HepG2 (cell line): Measurements from ENCODE around the gene SMIM1. TPM values are rescaled to one million over a fixed set of nuclear protein-coding genes. Genes with fewer than 3 reads are reported as not detected.

Experiments used
- ARNTL ChIP-seq: sonication (generic); formaldehyde crosslinking; IDR thresholded peaks from 2 replicates; pipeline ENCODE4 v1.4.0; 2020; ENCODE audit warnings: mild to moderate bottlenecking, missing genetic modification reagents
- ETV5 ChIP-seq: IDR thresholded peaks from 2 replicates; pipeline ENCODE4 v1.6.1; 2018; ENCODE audit warnings: missing biosample characterization, missing genetic modification reagents, inconsistent platforms, borderline replicate concordance
- FOXJ3 ChIP-seq: sonication (generic); formaldehyde crosslinking; IDR thresholded peaks from 2 replicates; pipeline ENCODE4 v1.4.0; 2020; ENCODE audit warnings: missing genetic modification reagents, mild to moderate bottlenecking, borderline replicate concordance
- HNRNPH1 ChIP-seq: fragments of 200-400 bp; formaldehyde crosslinking; optimal IDR thresholded peaks from 2 replicates; pipeline ENCODE3; 2017; ENCODE audit warnings: mild to moderate bottlenecking, low read depth, low read length
- KLF13 ChIP-seq: sonication (generic); formaldehyde crosslinking; IDR thresholded peaks from 2 replicates; pipeline ENCODE4 v1.4.0; 2020; ENCODE audit warnings: mild to moderate bottlenecking, missing genetic modification reagents
- NCOA1 ChIP-seq: sonication (generic); formaldehyde crosslinking; IDR thresholded peaks from 2 replicates; pipeline ENCODE4 v1.9.0; 2021; ENCODE audit warnings: missing genetic modification reagents
- NFKB2 ChIP-seq: sonication (generic); formaldehyde crosslinking; IDR thresholded peaks from 2 replicates; pipeline ENCODE4 v1.4.0; 2020; ENCODE audit warnings: missing genetic modification reagents, borderline replicate concordance
- TRIM24 ChIP-seq: sonication (generic); formaldehyde crosslinking; IDR thresholded peaks from 2 replicates; pipeline ENCODE4 v1.8.0; 2022; ENCODE audit warnings: mild to moderate bottlenecking, missing genetic modification reagents
- ZBTB21 ChIP-seq: sonication (generic); formaldehyde crosslinking; IDR thresholded peaks from 2 replicates; pipeline ENCODE4 v1.4.0; 2020; ENCODE audit warnings: missing genetic modification reagents
- ZBTB42 ChIP-seq: sonication (generic); formaldehyde crosslinking; IDR thresholded peaks from 2 replicates; pipeline ENCODE4 v1.5.0; 2020; ENCODE audit warnings: mild to moderate bottlenecking, missing genetic modification reagents
- ZEB1 ChIP-seq: IDR thresholded peaks from 2 replicates; pipeline ENCODE4 v1.6.1; 2012; ENCODE audit warnings: mild to moderate bottlenecking, low read depth, inconsistent platforms; ENCODE audit not compliant: insufficient replicate concordance
- ZNF496 ChIP-seq: sonication (generic); formaldehyde crosslinking; IDR thresholded peaks from 2 replicates; pipeline ENCODE4 v1.8.1; 2023; ENCODE audit warnings: mild to moderate bottlenecking, moderate library complexity, missing genetic modification reagents; ENCODE audit not compliant: insufficient replicate concordance
- polyA plus RNA-seq, 8 experiments: library from polyadenylated mRNA; depleted of rRNA in 3 of 8; stranded (reverse) in 7 of 8; unstranded in 1 of 8; fragments of >200 nt; fragmentation: Illumina TruSeq in 4 of 8; extraction: Trizol in 4 of 8; gene quantifications; 2 replicates each; pipeline versions ENCODE4 v1.2.1 to v1.2.3, GENCODE V29; 2011 to 2016; ENCODE audit warnings: low read depth in 4 of 8, missing spikeins in 1 of 8, mixed read lengths in 1 of 8; ENCODE audit not compliant: insufficient read depth in 1 of 8
- total RNA-seq, 5 experiments: library from RNA; depleted of rRNA; stranded (reverse); fragments of >200 nt; fragmentation: Illumina TruSeq; extraction: Trizol; gene quantifications; 2 replicates each; pipeline ENCODE4 v1.2.3, GENCODE V29; 2016; ENCODE audit warnings: low read depth in 1 of 5
- TF ChIP-seq, protein P1 (sequence below), 2 experiments: sonication (generic) in 1 of 2; formaldehyde crosslinking in 1 of 2; IDR thresholded peaks; 2 replicates each; pipeline versions ENCODE4 v1.4.0 to v1.6.1; 2018 to 2020; ENCODE audit warnings: missing genetic modification reagents in 2 of 2, borderline replicate concordance in 1 of 2, low read depth in 1 of 2, mild to moderate bottlenecking in 1 of 2, missing biosample characterization in 1 of 2
- TF ChIP-seq, protein P2 (sequence below): sonication (generic); formaldehyde crosslinking; IDR thresholded peaks from 2 replicates; pipeline ENCODE4 v1.4.0; 2020; ENCODE audit warnings: missing genetic modification reagents, borderline replicate concordance
- TF ChIP-seq, protein P3 (sequence below): sonication (generic); formaldehyde crosslinking; IDR thresholded peaks from 2 replicates; pipeline ENCODE4 v1.8.1; 2023; ENCODE audit warnings: mild to moderate bottlenecking, missing genetic modification reagents, borderline replicate concordance
- TF ChIP-seq, protein P4 (sequence below): sonication (generic); formaldehyde crosslinking; IDR thresholded peaks from 2 replicates; pipeline ENCODE4 v1.4.0; 2020; ENCODE audit warnings: missing genetic modification reagents
- TF ChIP-seq, protein P5 (sequence below): sonication (generic); formaldehyde crosslinking; IDR thresholded peaks from 2 replicates; pipeline ENCODE4 v1.9.0; 2021; ENCODE audit warnings: missing genetic modification reagents, mild to moderate bottlenecking, borderline replicate concordance
- TF ChIP-seq, protein P6 (sequence below): sonication (generic); formaldehyde crosslinking; IDR thresholded peaks from 2 replicates; pipeline ENCODE4 v1.4.0; 2020; ENCODE audit warnings: mild to moderate bottlenecking, missing genetic modification reagents

Gene SMIM1
- total and polyA plus RNA-seq, 2 of the 13 experiments (the other 11 are each of a cell fraction or from before 2014, with no cell fraction given), result 12.4 to 56.3 TPM

DNA sequence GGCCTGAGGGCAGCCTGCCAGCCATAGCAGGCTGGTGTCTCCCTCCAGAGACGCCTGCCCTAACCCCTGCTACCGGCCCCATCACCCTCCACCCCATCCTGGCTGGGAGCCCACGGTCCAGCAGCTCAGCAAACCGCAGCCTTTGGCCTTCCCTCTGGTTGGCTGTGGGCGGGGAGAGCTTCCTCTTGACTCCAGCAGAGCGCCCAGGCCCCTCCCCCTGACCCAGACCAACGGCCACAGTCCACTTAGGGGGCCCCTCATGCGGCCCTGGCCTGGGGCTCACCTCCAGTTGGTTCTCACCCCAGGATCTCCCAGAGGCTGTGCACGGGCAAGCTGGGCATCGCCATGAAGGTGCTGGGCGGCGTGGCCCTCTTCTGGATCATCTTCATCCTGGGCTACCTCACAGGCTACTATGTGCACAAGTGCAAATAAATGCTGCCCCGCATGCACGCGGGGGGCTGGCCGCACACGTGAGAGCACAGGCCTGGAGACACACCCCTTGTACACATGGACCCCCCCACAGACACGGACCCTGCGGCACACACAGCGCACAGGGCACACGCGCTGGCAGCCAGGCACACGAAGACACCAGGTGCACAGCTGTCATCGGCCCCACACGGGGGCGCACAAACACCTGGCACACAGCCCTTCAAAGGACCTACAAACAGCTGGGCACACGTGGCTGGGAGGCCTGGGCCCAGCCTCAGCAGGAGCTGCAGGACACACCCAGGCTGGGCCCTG lies 3.1 kb downstream of the SMIM1 start (continued):
- TF ChIP-seq NFKB2 (CRISPR knock-in tag) (peak; percentile 73; the same call in 1 of the 2 replicates), ZEB1 (no peak), ZNF496 (CRISPR knock-in tag) (no peak), ZBTB21 (CRISPR knock-in tag) (no peak), ETV5 (CRISPR knock-in tag) (no peak; the same call in 1 of the 2 replicates), NCOA1 (CRISPR knock-in tag) (peak; percentile 28; the same call in 1 of the 2 replicates), ARNTL (CRISPR knock-in tag) (peak; percentile 97), ZBTB42 (CRISPR knock-in tag) (peak; percentile 93), TRIM24 (CRISPR knock-in tag) (0 out of 2 replicates have a peak, but pooled peaks have one; percentile 7), HNRNPH1 (no peak), FOXJ3 (CRISPR knock-in tag) (peak; percentile 70; the same call in 1 of the 2 replicates), KLF13 (CRISPR knock-in tag) (peak; percentile 86; the same call in 1 of the 2 replicates)
- TF ChIP-seq, protein P1, sequence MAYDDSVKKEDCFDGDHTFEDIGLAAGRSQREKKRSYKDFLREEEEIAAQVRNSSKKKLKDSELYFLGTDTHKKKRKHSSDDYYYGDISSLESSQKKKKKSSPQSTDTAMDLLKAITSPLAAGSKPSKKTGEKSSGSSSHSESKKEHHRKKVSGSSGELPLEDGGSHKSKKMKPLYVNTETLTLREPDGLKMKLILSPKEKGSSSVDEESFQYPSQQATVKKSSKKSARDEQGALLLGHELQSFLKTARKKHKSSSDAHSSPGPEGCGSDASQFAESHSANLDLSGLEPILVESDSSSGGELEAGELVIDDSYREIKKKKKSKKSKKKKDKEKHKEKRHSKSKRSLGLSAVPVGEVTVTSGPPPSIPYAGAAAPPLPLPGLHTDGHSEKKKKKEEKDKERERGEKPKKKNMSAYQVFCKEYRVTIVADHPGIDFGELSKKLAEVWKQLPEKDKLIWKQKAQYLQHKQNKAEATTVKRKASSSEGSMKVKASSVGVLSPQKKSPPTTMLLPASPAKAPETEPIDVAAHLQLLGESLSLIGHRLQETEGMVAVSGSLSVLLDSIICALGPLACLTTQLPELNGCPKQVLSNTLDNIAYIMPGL (CRISPR knock-in tag; IDR thresholded peaks at IDR 0.05; ENCODE audit: borderline replicate concordance in 1 of 2, low read depth in 1 of 2), result peak; percentile 82; a peak in 3 of 4 replicates
- TF ChIP-seq, protein P2, sequence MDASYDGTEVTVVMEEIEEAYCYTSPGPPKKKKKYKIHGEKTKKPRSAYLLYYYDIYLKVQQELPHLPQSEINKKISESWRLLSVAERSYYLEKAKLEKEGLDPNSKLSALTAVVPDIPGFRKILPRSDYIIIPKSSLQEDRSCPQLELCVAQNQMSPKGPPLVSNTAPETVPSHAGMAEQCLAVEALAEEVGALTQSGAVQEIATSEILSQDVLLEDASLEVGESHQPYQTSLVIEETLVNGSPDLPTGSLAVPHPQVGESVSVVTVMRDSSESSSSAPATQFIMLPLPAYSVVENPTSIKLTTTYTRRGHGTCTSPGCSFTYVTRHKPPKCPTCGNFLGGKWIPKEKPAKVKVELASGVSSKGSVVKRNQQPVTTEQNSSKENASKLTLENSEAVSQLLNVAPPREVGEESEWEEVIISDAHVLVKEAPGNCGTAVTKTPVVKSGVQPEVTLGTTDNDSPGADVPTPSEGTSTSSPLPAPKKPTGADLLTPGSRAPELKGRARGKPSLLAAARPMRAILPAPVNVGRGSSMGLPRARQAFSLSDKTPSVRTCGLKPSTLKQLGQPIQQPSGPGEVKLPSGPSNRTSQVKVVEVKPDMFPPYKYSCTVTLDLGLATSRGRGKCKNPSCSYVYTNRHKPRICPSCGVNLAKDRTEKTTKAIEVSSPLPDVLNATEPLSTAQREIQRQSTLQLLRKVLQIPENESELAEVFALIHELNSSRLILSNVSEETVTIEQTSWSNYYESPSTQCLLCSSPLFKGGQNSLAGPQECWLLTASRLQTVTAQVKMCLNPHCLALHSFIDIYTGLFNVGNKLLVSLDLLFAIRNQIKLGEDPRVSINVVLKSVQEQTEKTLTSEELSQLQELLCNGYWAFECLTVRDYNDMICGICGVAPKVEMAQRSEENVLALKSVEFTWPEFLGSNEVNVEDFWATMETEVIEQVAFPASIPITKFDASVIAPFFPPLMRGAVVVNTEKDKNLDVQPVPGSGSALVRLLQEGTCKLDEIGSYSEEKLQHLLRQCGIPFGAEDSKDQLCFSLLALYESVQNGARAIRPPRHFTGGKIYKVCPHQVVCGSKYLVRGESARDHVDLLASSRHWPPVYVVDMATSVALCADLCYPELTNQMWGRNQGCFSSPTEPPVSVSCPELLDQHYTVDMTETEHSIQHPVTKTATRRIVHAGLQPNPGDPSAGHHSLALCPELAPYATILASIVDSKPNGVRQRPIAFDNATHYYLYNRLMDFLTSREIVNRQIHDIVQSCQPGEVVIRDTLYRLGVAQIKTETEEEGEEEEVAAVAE, result no peak; the same call in 1 of the 2 replicates
- TF ChIP-seq, protein P3, sequence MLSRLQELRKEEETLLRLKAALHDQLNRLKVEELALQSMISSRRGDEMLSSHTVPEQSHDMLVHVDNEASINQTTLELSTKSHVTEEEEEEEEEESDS (CRISPR knock-in tag), result peak; percentile 95; the same call in 1 of the 2 replicates
- TF ChIP-seq, protein P4, sequence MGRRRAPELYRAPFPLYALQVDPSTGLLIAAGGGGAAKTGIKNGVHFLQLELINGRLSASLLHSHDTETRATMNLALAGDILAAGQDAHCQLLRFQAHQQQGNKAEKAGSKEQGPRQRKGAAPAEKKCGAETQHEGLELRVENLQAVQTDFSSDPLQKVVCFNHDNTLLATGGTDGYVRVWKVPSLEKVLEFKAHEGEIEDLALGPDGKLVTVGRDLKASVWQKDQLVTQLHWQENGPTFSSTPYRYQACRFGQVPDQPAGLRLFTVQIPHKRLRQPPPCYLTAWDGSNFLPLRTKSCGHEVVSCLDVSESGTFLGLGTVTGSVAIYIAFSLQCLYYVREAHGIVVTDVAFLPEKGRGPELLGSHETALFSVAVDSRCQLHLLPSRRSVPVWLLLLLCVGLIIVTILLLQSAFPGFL (CRISPR knock-in tag), result peak; percentile 75
- TF ChIP-seq, protein P5, sequence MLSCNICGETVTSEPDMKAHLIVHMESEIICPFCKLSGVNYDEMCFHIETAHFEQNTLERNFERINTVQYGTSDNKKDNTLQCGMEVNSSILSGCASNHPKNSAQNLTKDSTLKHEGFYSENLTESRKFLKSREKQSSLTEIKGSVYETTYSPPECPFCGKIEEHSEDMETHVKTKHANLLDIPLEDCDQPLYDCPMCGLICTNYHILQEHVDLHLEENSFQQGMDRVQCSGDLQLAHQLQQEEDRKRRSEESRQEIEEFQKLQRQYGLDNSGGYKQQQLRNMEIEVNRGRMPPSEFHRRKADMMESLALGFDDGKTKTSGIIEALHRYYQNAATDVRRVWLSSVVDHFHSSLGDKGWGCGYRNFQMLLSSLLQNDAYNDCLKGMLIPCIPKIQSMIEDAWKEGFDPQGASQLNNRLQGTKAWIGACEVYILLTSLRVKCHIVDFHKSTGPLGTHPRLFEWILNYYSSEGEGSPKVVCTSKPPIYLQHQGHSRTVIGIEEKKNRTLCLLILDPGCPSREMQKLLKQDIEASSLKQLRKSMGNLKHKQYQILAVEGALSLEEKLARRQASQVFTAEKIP (CRISPR knock-in tag), result no peak
- TF ChIP-seq, protein P6, sequence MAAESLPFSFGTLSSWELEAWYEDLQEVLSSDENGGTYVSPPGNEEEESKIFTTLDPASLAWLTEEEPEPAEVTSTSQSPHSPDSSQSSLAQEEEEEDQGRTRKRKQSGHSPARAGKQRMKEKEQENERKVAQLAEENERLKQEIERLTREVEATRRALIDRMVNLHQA (CRISPR knock-in tag), result no peak
